ENCODE results near the gene DPYSL4.

DPYSL4 gene

GRCh38 chr10:132164761-132165278 lies 21.9 kb upstream of the DPYSL4 start:
- no peak for DNase-seq

- DNase-seq: no peak
Measured at GRCh38 chr10:132165416-132165980, 21.2 kb upstream of the DPYSL4 start.

GRCh38 chr10:132166216-132166950 lies 20.4 kb upstream of the DPYSL4 start:
- DNase-seq: no peak

GRCh38 chr10:132167041-132167674 lies 19.6 kb upstream of the DPYSL4 start:
- no peak for DNase-seq

GRCh38 chr10:132167976-132168375 lies 18.8 kb upstream of the DPYSL4 start:
- no peak for DNase-seq

- DNase-seq: no peak
Measured at GRCh38 chr10:132168571-132169030, 18.1 kb upstream of the DPYSL4 start.

GRCh38 chr10:132169031-132169765 lies 17.6 kb upstream of the DPYSL4 start:
- no peak for DNase-seq

- DNase-seq: no peak
Measured at GRCh38 chr10:132169766-132170560, 16.8 kb upstream of the DPYSL4 start.

GRCh38 chr10:132170561-132171361 lies 16.0 kb upstream of the DPYSL4 start:
- DNase-seq: no peak

GRCh38 chr10:132172091-132173066 lies 14.4 kb upstream of the DPYSL4 start:
- DNase-seq: no peak

- DNase-seq: no peak
Measured at GRCh38 chr10:132173185-132173584, 13.6 kb upstream of the DPYSL4 start.

- no peak for DNase-seq
Measured at GRCh38 chr10:132174237-132174636, 12.5 kb upstream of the DPYSL4 start.

- no peak for DNase-seq
Measured at GRCh38 chr10:132175408-132175807, 11.3 kb upstream of the DPYSL4 start.

GRCh38 chr10:132175907-132176581 lies 10.7 kb upstream of the DPYSL4 start:
- no peak for DNase-seq

GRCh38 chr10:132176623-132177500 lies 9.9 kb upstream of the DPYSL4 start:
- no peak for DNase-seq

- no peak for DNase-seq
Measured at GRCh38 chr10:132178046-132178445, 8.7 kb upstream of the DPYSL4 start.

- DNase-seq: no peak
Measured at GRCh38 chr10:132178672-132179545, 7.8 kb upstream of the DPYSL4 start.
